Fibroblast of skin of scalp (primary cell): ENCODE data around the gene C1QBP. TPM values are rescaled to one million over a fixed set of nuclear protein-coding genes. Genes with fewer than 3 reads are reported as not detected.
"Not testable (repeated sequence)": the region's sequence is repeated elsewhere in the genome, so short reads cannot be mapped to it uniquely, and the experiment has no call there.

Experiments used
- DNase-seq: peaks from one replicate; pipeline ENCODE4 v3.0.0-alpha.2; 2013
- polyA plus RNA-seq, 2 experiments: library from polyadenylated mRNA; unstranded; fragments of 120-200 nt; gene quantifications; one replicate each; pipeline ENCODE4 v1.2.1, GENCODE V29; 2013; ENCODE audit not compliant: insufficient read length in 2 of 2

The C1QBP gene, protein sequence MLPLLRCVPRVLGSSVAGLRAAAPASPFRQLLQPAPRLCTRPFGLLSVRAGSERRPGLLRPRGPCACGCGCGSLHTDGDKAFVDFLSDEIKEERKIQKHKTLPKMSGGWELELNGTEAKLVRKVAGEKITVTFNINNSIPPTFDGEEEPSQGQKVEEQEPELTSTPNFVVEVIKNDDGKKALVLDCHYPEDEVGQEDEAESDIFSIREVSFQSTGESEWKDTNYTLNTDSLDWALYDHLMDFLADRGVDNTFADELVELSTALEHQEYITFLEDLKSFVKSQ
- 124 TPM for polyA plus RNA-seq (2013, experiment 1 of 2; ENCODE audit: insufficient read length)
- polyA plus RNA-seq (2013, experiment 2 of 2; ENCODE audit: insufficient read length), result 125 TPM

DNA sequence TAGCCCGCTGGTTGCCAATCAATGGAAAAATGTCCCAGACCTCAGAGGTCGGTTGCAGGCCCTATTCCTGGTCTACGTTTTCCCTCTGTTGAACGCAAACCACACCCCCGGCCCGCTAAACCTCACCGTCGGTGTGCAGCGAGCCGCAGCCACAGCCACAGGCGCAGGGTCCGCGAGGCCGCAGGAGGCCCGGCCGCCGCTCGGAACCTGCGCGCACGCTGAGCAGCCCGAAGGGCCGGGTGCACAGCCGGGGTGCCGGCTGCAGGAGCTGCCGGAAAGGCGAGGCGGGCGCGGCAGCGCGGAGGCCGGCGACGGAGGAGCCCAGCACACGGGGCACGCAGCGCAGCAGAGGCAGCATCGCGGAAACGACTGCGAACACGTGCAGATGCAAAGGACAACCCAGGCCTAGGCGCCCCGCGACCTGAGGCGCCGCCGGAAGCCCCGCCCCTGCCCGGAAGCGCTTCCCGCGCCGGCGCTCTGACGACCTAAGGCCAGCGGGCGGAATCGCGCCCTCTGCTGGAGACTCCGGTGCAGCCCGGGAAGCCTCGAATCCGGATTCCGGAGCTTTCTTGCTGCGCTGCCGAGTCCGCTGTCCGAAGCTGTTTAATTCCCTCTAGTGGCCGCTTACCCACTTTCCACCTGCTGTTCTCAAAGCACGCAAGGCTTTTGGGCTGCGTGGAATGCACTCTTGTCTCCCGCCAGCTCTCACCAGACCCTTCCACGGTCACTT, at the start of gene C1QBP:
Gene C1QBP, minus strand, starts transcription at position 440 of the 730 bp plus-strand sequence. Its CDS starts 82 bp downstream, at position 358.
- peak; percentile 90 for DNase-seq

DNA sequence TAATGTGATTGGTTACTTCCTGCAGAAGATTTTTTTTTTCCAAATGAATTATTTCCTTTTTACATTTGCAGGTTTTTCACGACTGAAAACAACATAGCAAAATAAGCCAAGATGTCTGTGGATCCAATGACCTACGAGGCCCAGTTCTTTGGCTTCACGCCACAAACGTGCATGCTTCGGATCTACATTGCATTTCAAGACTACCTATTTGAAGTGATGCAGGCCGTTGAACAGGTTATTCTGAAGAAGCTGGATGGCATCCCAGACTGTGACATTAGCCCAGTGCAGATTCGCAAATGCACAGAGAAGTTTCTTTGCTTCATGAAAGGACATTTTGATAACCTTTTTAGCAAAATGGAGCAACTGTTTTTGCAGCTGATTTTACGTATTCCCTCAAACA, 49.8 kb upstream of the C1QBP start:
- no peak for DNase-seq

DNA sequence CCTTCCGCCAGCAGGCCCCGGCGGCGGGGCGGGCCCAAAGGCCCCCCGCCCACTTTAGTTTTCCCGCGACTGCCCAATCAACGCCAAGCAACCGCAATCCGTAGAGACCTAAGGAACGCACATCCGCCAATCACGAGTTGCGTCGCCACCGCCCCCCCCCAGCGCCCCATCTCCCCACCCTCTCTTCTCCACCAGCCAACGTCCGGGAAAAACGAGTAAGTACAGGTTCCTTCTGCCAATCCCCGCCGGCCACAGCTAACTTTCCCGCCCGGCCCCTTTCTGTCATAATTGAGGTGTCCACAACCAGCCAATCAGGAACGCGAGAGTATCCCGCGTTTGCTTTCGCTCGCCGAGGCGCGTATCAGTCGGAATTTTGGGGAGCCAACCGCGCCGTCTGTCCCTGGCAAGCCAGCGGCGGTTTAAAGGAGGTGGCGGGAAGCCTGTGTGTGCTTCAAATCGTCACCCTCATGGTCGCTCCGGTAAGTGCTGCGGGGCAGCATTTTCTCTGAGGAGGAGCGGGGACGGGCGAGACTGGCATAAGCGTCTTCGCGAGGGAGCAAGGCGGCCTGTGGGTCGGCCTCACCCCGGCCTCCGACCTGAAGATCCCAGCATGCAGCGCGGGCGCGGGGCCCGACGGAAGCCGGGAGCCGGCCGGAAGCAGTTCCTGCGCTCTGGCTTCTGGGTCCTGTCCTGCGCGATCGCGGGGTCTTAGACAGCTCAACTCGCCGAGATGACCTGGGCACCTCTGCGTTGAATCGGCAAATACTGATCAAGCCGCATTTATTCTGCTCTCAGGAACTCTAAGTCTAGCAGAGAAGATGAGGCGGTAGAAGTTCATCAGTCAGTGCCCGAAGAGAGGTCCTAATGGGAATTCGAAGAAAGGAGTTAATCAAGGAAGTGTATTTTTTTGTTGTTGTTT, 47.5 kb upstream of the C1QBP start, which contains the start of gene MIS12:
Gene MIS12, plus strand, starts transcription at position 361 of the 919 bp plus-strand sequence. CDS start 2,297 bp downstream, outside the sequence.
- peak; percentile 100 for DNase-seq

DNA sequence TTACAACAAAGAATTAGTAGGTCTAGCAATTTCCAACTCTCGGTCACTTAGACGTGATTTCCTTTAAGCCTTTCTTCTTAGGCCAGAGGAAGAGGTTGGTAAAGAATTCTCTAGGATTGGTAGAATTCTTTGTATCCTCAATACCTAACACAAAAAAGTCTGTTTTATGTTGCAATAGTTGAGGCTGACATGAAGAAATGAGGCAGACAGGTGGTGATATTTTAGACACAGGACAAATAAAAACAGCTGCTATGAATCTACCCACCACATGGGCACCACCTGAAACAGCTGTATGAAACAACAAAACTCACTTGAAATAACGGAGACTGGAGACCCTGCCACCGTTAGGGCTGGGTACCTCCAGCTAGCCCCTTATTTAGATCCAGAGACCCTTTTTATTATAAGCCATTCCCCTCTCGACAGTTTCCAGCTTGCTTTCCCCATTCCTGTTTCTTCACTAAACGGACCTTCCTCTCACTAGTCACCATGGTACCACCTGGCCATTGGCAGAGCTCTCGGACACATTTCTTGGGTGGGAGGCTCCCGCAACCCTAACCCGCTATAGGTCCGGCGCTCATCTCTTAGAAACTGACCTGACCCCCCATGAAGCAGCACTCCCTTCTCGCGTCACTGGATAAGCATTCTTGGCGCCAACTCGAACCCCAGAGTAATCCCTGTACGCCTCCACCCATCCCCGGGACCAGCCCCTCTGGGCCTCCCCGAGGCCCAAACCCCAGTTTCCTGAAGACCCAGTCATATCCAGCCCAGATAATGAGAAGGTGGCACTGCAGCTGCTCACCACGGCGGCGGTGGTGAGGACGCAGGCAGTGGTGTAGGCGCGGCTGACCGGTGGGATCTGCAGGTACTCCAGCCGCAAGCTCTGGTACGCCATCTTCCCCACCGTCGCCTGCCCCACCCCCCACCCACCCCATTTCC, 46.6 kb upstream of the C1QBP start, which contains the start of gene DERL2:
Gene DERL2, minus strand, starts transcription at position 909 of the 936 bp plus-strand sequence. Its CDS starts 17 bp downstream, at position 892.
- no peak for DNase-seq

DNA sequence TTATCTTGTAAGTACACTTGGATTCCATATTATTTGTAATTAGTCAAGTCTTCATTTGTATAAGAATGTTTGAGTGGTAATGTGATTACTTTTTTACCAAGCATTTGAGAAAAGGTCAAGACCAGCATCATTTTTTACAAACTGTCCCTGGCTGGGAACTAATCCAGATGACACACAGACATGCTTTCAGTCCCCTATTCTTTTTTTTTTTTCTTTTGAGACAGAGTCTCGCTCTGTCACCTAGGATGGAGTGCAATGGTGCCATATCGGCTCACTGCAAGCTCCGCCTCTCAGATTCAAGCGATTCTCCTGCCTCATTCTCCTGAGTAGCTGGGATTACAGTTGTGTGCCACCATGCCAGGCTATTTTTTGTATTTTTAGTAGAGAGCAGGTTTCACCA, 42.5 kb upstream of the C1QBP start:
- no peak for DNase-seq

DNA sequence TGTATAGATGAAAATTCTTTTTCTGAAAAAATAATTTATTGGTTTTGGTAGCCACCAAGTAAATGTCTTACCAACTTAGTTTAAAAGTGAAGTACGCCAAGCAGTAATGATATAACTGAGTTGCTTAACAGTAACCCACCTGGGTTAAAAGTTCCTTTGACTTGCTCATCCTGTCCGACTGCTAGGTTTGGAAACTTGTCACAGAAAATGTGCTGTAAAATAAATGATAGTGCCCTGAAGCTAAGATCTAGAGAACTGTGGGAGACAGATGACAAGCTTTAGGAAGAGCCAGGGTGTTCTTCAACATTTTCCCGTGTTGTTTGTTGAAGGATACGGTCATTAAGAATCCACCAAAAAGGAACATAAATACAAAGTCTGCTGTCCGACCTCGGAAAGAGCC, 42.0 kb upstream of the C1QBP start:
- no peak for DNase-seq

DNA sequence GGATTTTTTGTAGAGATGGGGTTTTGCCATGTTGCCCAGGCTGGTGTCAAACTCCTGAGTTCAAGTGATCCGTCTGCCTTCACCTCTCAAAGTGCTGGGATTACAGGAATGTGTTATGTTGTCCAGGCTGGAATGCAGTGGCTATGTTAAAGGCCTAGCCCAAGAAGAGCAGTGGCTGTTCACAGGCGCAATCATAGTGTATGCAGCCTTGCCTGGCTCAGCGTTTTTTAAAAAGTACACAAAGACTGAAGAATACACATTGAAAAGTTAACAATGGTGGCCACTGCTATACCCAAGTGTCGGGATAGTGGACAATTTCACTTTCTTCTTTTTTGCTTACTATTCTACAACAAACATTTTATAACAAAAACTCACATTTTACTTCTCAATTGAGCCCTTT, 40.0 kb upstream of the C1QBP start:
- no peak for DNase-seq

DNA sequence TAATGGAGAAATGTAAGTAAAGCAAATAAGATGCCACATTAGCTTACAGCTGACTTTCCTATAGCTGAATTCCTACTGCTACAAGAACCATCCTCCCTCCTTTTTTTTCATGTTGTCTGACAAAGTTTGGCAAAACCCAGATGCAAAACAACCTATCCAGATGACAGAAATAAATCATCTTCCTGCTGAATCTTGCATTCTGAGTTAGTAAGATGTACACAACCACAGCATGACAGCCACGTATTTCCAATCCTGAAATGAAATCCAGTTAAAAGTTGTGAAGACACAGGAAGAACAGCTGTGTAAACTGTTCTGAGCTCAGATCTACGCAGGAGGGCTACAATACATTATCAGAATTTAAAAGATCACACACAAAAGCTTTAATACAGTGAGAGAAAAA, 35.0 kb upstream of the C1QBP start:
- no peak for DNase-seq

DNA sequence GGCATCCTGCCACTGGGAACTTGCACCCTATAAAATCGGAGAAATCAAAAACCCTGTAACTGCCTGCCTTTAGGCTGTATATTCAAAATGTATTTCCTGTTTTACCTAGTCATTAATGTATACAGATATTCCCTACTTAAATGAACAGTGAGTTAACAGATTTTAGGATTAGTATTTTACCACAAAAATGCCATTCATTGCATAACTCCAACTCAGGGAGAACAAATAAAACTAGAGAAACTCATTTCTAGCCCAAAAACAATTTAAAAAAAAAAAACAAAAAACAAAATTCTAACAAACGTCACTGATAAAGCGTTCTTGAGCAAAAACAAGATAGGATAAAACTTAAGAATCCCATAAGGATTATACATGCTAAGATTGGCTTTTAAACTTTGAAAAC, 33.6 kb upstream of the C1QBP start:
- DNase-seq, result no peak

DNA sequence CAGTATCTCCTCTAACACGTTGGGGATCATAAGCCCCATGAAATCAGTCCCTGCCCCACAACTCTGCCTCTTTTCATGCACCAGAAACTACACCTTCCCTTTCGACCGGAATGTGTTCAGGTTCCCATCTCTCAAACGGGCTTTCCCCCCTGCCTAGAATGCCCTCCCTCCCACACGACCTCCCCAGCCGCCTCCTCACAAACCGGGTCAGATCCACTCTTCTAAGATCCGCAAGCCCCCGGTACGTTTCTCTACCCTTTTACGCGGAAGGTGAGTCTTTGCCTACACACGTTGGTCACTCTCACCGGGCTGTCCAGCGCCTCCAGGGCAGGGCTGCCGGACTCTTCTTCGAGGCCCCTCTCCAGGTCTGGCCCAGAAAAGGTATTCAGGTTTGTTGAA, 29.1 kb upstream of the C1QBP start:
- DNase-seq, result no peak

DNA sequence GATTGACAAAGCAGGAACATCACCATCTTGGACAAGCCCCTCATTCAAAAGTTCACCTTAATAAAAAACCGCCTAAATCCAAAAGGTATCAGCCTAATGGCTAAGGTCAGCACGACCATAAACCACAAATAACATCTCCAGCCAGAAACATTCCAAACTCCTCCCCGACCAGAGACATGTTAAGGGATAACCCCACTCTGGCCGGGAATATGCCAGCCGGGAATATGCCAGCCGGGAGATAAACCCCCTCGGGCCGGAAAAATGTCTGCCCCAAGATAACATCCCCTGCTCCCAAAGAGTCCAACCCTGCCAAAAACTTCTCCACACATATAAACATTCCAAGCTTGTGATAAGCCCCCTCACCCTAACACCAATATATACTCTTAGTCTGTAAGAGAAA, 28.5 kb upstream of the C1QBP start:
- no peak for DNase-seq

DNA sequence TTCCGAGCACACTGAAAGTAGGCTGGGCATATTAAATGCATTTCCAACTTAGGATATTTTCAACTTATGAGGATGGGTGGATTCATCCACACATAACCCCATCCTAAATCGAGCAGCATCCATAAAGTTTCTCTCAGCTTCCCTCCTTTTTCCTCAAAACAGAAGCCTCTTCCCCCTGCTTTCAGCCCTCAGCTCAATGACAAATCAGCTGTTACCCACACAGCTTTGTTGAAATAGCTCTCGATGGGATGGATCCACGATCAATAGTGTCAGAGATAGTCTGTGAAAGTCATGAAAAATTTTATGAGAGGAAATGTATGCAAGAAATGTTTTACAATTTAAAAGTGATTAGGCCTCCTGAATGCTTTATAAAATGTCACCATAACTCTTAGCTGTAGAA, 27.3 kb upstream of the C1QBP start:
- DNase-seq, result no peak

DNA sequence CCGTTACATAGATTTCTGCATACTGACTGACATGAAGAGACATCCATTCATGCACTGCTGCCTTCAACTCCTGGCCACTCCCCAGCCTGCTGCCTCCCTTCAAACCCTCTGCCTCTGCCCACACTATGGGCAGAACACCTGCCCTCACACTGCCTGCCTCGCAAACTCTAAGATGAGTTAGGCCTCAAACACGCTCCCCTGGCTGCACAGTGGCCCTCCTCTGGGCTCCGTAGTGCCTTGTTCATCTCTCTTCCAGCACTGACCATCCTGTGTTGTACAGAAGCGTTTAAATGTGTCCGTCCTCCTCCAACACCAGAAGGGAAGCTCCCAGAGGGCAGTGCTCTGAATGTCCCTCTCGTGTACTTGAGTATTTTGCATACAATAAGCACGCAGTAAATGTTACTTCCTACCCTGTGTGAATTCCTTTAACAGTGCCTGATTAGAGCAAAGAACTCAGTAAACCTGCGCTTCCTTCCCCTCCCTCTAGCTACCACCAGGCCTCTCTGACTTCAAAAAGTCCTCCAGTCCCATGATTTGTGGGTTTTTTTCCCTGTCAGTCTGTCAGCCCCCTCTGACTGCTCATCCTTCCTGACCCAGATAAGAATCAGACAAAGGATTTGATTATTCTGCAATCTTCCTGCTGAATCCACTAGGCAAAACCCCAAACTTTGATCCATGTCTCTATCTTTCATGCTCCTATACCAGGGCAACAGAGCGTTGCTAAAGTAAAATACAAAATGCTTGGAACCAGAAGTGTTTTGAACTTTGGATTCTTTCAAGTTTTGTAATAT, 26.0 kb upstream of the C1QBP start:
- no peak for DNase-seq

DNA sequence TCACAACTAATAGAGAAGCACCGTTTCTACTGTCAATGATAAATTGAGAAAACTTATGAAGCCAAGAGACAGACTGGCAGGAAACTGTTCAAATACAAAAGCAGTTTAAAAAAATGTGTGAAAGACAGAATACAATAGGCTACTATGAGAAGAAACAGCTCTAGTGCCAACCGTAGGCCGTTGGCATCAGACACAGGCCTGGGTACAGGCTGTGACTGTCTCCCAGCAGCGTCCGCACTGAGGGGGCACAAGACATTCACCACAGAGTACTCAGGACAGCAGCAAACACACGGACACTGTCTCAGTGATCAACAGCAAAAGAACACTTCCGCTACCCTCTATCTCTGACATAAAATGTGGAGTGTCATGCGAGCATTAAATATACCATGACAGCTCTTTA, 7.8 kb upstream of the C1QBP start:
- no peak for DNase-seq

DNA sequence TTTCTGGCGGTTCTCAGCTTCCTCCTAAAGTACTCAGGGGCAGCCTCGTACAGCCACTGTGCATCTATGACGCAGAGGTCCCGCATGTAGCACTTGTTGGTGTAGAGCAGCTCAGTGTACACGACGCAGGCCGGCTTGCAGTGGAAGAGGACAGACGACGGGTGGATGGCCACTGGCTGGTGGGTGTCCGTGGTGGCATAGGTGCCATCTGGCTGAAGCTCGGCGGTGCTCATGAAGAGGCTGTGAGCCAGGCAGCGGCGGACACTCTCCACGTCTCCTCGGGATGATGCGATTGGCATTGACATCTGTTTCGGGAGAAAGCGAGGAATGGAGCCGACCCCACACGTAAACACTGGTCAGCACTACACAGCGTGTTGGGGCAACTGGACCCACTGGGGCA, 5.3 kb upstream of the C1QBP start:
- no peak for DNase-seq

DNA sequence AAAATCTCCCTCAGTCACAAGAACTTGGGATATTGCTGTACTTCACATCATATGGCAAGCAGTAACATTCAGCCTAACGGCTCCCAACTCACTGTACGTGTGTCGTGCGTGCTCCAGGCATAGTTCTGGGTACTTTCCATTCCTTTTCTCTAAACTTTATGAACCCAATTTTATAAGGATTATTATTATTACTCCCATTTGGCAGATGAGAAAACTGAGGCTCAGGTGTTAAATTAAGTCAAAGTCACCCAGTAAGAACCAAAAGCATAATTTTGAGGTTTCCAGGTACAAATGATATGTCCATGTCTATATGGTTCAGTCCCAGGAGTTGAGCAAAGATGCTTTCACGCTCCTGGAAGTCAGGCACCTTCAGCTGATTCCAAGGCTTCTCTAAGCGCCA, 4.8 kb upstream of the C1QBP start:
- DNase-seq, result no peak

DNA sequence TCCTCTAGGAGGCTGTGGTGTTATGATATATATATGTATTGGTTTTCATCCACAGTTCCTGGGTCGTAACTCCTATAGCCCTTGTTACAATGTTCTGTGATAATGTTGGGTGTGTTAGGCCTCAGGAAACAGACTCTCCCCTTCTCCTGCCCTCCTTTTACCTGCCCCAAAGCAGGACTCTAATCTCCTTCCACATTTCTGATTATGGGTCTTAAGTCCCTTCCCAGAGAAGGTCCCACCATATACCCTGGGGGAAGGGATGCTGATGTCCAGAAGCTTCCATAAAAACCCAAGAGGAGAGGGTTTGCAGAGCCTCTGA, 450 bp upstream of the C1QBP start:
- no peak for DNase-seq

DNA sequence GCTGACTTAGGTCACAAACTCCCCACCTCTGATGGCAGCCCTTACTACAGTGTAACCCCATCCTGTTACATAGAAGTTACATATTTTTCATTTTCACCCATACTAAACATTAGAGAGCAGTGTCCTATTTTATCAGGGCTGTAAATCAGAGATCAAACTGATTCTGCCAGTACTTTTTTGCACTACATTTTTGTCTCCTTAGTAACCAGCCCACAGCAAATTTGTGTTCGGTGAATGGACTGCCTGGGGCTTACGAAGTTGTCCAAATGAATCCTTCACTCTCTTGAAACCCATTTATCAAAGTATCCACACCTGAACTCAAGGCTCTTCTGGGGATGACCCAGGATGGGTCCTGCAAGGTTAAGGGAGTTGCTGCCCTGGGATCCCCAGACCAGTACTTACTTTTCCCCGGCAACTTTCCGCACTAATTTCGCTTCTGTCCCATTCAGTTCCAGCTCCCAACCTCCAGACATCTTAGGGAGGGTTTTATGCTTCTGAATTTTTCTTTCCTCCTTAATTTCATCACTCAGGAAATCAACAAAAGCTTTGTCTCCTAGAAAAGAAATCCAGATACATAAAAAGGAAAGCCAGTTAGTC, 1.1 kb downstream of the C1QBP start:
- peak; percentile 22 for DNase-seq

DNA sequence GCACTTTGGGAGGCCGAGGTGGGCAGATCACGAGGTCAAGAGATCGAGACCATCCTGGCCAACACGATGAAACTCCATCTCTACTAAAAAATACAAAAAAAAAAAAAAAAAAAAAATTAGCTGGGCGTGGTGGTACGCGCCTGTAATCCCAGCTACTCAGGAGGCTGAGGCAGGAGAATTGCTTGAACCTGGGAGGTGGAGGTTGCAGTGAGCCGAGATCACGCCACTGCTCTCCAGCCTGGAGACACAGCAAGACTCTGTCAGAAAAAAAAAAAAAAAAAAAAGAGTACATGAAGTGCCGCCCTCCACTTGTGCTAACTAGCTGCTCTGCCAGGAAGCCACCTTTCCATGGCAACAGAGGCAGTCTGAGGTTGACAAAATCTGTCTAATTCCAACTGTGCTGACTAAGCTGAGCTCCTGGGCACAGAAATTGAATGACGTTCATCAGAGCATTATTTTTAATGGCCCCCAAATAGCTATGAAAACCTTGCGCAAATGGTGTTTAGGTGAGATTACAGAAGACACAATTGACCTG, 3.1 kb downstream of the C1QBP start:
- not testable (repeated sequence) for DNase-seq

DNA sequence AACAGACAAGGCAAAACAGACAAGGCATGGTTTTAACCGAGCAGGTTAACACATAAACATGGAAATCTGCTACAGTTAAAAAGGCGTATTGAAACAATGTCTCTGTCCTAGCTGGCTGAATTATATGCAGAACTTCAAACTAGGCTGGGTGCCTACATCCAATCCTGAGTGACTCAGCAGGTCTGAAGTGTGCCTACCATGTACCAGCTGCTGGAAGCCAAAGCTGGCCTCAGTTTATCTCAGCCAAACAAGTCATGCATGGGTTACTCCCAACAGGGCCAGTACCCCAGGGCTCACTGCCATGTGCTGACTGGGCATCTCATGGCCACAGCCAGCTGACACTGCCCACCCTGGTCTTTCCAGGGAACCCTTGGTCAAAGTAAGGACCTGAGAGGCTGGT, 4.0 kb downstream of the C1QBP start:
- no peak for DNase-seq
